SKM-1 treated with dmso at 0.1 percent for 144 hours (cell line): ENCODE data around the gene TRIP6.
"Not testable (repeated sequence)": the region's sequence is repeated elsewhere in the genome, so short reads cannot be mapped to it uniquely, and the experiment has no call there.

Experiments
- DNase-seq: peaks from one replicate; lab custom pipeline; 2025; ENCODE audit not compliant: unreplicated experiment; lab: John Stamatoyannopoulos, UW

TRIP6 gene

GRCh38 chr7:100837099-100837836, 29.9 kb upstream of the TRIP6 start:
- no peak for DNase-seq

GRCh38 chr7:100839361-100839760, 27.8 kb upstream of the TRIP6 start:
- DNase-seq = no peak

- no peak for DNase-seq
Measured at GRCh38 chr7:100840470-100841100, 26.6 kb upstream of the TRIP6 start.

- no peak for DNase-seq
Measured at GRCh38 chr7:100847360-100847759, 19.8 kb upstream of the TRIP6 start.

- DNase-seq = peak; percentile 85
Measured at GRCh38 chr7:100852048-100852872, 14.9 kb upstream of the TRIP6 start, which contains the start of gene SLC12A9. TSS of gene SLC12A9 (plus strand) at chr7:100852713. CDS start at chr7:100854198, 1,485 bp downstream.

GRCh38 chr7:100854146-100854895, 12.9 kb upstream of the TRIP6 start:
- DNase-seq = no peak

GRCh38 chr7:100854899-100855298, 12.3 kb upstream of the TRIP6 start:
- DNase-seq = not testable (repeated sequence)

GRCh38 chr7:100855515-100855914, 11.7 kb upstream of the TRIP6 start:
- DNase-seq = no peak

GRCh38 chr7:100856871-100857282, 10.3 kb upstream of the TRIP6 start:
- no peak for DNase-seq

- no peak for DNase-seq
Measured at GRCh38 chr7:100859856-100860255, 7.3 kb upstream of the TRIP6 start.

- DNase-seq = no peak
Measured at GRCh38 chr7:100860702-100861615, 6.2 kb upstream of the TRIP6 start.

GRCh38 chr7:100861616-100861985, 5.6 kb upstream of the TRIP6 start:
- DNase-seq = no peak

GRCh38 chr7:100863406-100863950, 3.7 kb upstream of the TRIP6 start:
- no peak for DNase-seq

GRCh38 chr7:100864263-100864845, 2.8 kb upstream of the TRIP6 start:
- DNase-seq = no peak

GRCh38 chr7:100865372-100865911, 1.7 kb upstream of the TRIP6 start:
- no peak for DNase-seq

- DNase-seq = no peak
Measured at GRCh38 chr7:100865938-100866728, 1.1 kb upstream of the TRIP6 start.

- DNase-seq = no peak
Measured at GRCh38 chr7:100866729-100867039, 503 bp upstream of the TRIP6 start.

GRCh38 chr7:100867776-100868485, 744 bp downstream of the TRIP6 start:
- DNase-seq = no peak
